ENCODE measurements around the gene PIGL. TPM values are rescaled to one million over a fixed set of nuclear protein-coding genes. Genes with fewer than 3 reads are reported as not detected.
"Not testable (repeated sequence)": the region's sequence is repeated elsewhere in the genome, so short reads cannot be mapped to it uniquely, and the experiment has no call there.

PIGL gene
- polyA plus RNA-seq, 1 donor, result 49.0 TPM

DNA sequence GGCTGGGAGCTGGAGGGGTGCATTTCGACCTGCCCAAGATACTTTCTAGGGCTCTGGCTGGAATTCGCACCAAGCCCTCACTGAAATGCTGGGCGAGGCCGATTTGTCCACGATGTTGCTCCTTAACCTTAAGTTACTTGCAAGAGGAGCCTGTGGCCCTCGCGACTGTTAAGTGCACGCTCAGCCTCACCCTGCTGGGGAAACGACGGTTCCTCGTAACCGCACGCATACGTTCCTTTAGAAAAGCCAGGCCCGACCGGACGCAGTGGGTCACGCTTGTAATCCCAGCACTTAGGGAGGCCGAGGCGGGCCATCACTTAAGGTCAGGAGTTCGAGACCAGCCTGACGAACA lies 1.1 kb upstream of the PIGL start:
- Histone ChIP-seq H3K4me1 (ENCODE audit: control insufficient read depth, insufficient read depth, low read length) (peaks cover 10% of the 10 kb centered on the region), H3K36me3 (ENCODE audit: control insufficient read depth, insufficient read depth, low read length) (no peaks in the 10 kb centered on the region), H3K27me3 (ENCODE audit: control insufficient read depth, insufficient read depth, low read length) (no peaks in the 10 kb centered on the region), H3K4me3 (ENCODE audit: low read length) (peak overlapping the region; percentile 78), H3K27ac (ENCODE audit: low read length) (peak overlapping the region; percentile 93), H3K9me3 (ENCODE audit: control insufficient read depth, low read depth, low read length) (peaks cover 3% of the 10 kb centered on the region)
- WGBS (ENCODE audit: insufficient coverage, low lambda C conversion rate), result no CpG with 5 or more reads among the region's 22 CpGs
- DNase-seq, result no peak

- peak overlapping the region; percentile 93 for H3K27ac ChIP-seq (ENCODE audit: low read length)
- H3K36me3 ChIP-seq (ENCODE audit: control insufficient read depth, insufficient read depth, low read length); H3K27me3 ChIP-seq (ENCODE audit: control insufficient read depth, insufficient read depth, low read length); H3K4me1 ChIP-seq (ENCODE audit: control insufficient read depth, insufficient read depth, low read length); DNase-seq; H3K9me3 ChIP-seq (ENCODE audit: control insufficient read depth, low read depth, low read length): not testable (repeated sequence)
- WGBS (ENCODE audit: insufficient coverage, low lambda C conversion rate), result 60% methylated on average over 2 of the region's 38 CpGs
- peak overlapping the region; percentile 81 for H3K4me3 ChIP-seq (ENCODE audit: low read length)
Measured at GRCh38 chr17:16216341-16217001, 539 bp upstream of the PIGL start.

DNA sequence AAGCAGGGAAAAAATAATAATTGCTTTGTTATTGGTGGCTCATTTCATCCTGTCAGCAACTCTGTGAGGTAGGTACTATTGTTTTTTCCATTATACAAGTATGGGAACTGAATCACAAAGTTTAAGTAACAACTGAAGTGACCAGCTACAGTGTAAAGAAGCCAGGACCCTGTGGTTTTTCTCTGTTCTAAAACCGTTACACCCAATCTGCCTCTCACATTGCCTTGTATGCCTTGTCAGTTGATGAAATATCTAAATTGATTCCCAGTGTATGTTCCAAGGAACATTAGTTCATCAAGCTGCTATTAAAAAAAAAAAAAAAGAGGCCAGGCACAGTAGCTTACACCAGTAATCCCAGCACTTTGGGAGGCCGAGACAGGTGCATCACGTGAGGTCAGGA lies 5.4 kb downstream of the PIGL start:
- H3K4me3 ChIP-seq (ENCODE audit: low read length), result no peak overlapping the region
- H3K27ac ChIP-seq (ENCODE audit: low read length), result no peak overlapping the region
- no peaks in the 10 kb centered on the region for H3K36me3 ChIP-seq (ENCODE audit: control insufficient read depth, insufficient read depth, low read length)
- H3K4me1 ChIP-seq (ENCODE audit: control insufficient read depth, insufficient read depth, low read length), result no peaks in the 10 kb centered on the region
- H3K27me3 ChIP-seq (ENCODE audit: control insufficient read depth, insufficient read depth, low read length), result no peaks in the 10 kb centered on the region
- no peaks in the 10 kb centered on the region for H3K9me3 ChIP-seq (ENCODE audit: control insufficient read depth, low read depth, low read length)
- no peak for DNase-seq
- no CpG with 5 or more reads among the region's 3 CpGs for WGBS (ENCODE audit: insufficient coverage, low lambda C conversion rate)

DNA sequence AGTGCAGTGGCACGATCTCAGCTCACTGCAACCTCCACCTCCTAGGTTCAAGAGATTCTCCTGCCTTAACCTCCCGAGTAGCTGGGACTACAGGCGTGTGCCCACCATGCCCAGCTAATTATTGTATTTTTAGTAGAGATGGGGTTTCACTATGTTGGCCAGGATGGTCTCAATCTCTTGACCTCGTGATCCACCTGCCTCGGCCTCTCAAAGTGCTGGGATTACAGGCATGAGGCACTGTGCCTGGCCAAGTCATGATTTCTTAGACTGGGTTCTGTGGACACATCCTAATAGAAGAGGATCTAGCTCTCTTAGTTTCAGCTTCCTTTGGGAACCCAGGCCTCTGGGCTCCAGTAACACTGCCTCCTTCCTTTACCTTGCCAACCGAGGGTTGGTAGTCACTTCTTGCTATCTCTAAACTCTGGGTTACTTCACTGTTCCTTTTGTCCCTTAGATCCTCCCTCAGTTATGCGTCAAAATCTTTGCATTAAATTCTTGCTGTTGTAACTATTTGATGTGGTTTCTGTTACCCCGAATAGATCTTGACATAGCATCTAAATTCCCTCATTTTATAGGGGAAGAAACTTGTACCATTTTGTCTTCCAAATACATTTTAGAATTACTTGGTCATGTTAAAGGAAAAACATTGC lies 13.0 kb downstream of the PIGL start:
- H3K4me1 ChIP-seq (ENCODE audit: control insufficient read depth, insufficient read depth, low read length); DNase-seq; H3K27me3 ChIP-seq (ENCODE audit: control insufficient read depth, insufficient read depth, low read length); H3K27ac ChIP-seq (ENCODE audit: low read length); H3K9me3 ChIP-seq (ENCODE audit: control insufficient read depth, low read depth, low read length); H3K4me3 ChIP-seq (ENCODE audit: low read length); H3K36me3 ChIP-seq (ENCODE audit: control insufficient read depth, insufficient read depth, low read length): not testable (repeated sequence)
- WGBS (ENCODE audit: insufficient coverage, low lambda C conversion rate), result 83% methylated on average over 1 of the region's 8 CpGs

GRCh38 chr17:16232391-16232790 lies 15.4 kb downstream of the PIGL start:
- H3K4me1 ChIP-seq (ENCODE audit: control insufficient read depth, insufficient read depth, low read length), result peaks cover 8% of the 10 kb centered on the region
- peak; percentile 68 to 87 for DNase-seq
- H3K27me3 ChIP-seq (ENCODE audit: control insufficient read depth, insufficient read depth, low read length), result no peaks in the 10 kb centered on the region
- no peaks in the 10 kb centered on the region for H3K9me3 ChIP-seq (ENCODE audit: control insufficient read depth, low read depth, low read length)
- H3K27ac ChIP-seq (ENCODE audit: low read length), result peak overlapping the region; percentile 59
- no peaks in the 10 kb centered on the region for H3K36me3 ChIP-seq (ENCODE audit: control insufficient read depth, insufficient read depth, low read length)
- WGBS (ENCODE audit: insufficient coverage, low lambda C conversion rate), result 40% methylated on average over 1 of the region's 1 CpG
- H3K4me3 ChIP-seq (ENCODE audit: low read length), result no peak overlapping the region

DNA sequence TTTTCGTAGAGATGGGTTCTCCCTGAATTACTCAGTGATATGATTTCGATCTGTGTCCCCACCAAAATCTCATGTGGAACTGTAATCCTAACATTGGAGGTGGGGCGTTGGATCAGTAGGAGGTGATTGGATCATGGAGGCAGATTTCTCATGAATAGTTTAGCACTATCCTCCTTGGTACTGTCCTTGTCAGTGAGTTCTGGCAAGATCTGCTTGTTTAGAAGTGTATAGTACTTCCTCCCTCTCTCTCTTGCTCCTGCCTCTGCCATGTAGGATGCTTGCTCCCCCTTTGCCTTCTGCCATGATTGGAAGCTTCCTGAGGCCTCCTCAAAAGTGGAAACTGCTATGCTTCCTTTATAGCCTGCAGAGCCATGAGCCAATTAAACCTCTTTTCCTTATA lies 22.9 kb downstream of the PIGL start:
- Histone ChIP-seq H3K36me3 (ENCODE audit: control insufficient read depth, insufficient read depth, low read length) (no peaks in the 10 kb centered on the region), H3K27ac (ENCODE audit: low read length) (no peak overlapping the region), H3K27me3 (ENCODE audit: control insufficient read depth, insufficient read depth, low read length) (no peaks in the 10 kb centered on the region), H3K9me3 (ENCODE audit: control insufficient read depth, low read depth, low read length) (no peaks in the 10 kb centered on the region), H3K4me3 (ENCODE audit: low read length) (no peak overlapping the region), H3K4me1 (ENCODE audit: control insufficient read depth, insufficient read depth, low read length) (peaks cover 6% of the 10 kb centered on the region)
- no CpG with 5 or more reads among the region's 3 CpGs for WGBS (ENCODE audit: insufficient coverage, low lambda C conversion rate)
- no peak for DNase-seq

DNA sequence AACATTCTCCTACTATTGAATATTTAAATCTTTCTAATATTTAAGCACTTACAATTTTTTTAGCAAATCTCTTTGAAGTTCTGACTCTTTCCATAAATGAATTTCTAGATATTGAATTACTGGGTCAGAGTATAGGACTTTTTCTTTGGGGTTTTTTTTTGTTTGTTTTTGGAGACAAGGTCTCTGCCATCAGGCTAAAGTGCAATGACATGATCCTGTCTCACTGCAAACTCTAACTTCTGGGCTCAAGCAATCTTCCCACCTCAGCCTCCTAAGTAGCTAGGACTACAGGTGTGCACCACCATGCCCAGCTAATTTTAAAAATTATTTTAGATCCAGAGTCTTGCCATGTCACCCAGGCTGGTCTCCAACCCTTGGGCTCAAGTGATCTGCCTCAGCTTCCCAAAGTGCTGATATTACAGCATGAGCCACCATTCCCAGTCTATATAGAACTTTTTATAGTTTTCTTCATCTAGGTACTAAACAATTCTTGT lies 24.9 kb downstream of the PIGL start:
- Histone ChIP-seq H3K36me3 (ENCODE audit: control insufficient read depth, insufficient read depth, low read length) (no peaks in the 10 kb centered on the region), H3K9me3 (ENCODE audit: control insufficient read depth, low read depth, low read length) (no peaks in the 10 kb centered on the region), H3K27me3 (ENCODE audit: control insufficient read depth, insufficient read depth, low read length) (no peaks in the 10 kb centered on the region), H3K4me3 (ENCODE audit: low read length) (no peak overlapping the region), H3K4me1 (ENCODE audit: control insufficient read depth, insufficient read depth, low read length) (peaks cover 11% of the 10 kb centered on the region), H3K27ac (ENCODE audit: low read length) (no peak overlapping the region)
- no peak for DNase-seq

GRCh38 chr17:16243385-16243784 lies 26.4 kb downstream of the PIGL start:
- Histone ChIP-seq H3K36me3 (ENCODE audit: control insufficient read depth, insufficient read depth, low read length) (no peaks in the 10 kb centered on the region), H3K27ac (ENCODE audit: low read length) (peak overlapping the region; percentile 36), H3K27me3 (ENCODE audit: control insufficient read depth, insufficient read depth, low read length) (no peaks in the 10 kb centered on the region), H3K4me3 (ENCODE audit: low read length) (no peak overlapping the region), H3K4me1 (ENCODE audit: control insufficient read depth, insufficient read depth, low read length) (peaks cover 24% of the 10 kb centered on the region), H3K9me3 (ENCODE audit: control insufficient read depth, low read depth, low read length) (no peaks in the 10 kb centered on the region)
- DNase-seq, result no peak
- whole genome bisulfite sequencing (ENCODE audit: insufficient coverage, low lambda C conversion rate), result 80% methylated on average over 1 of the region's 5 CpGs

DNA sequence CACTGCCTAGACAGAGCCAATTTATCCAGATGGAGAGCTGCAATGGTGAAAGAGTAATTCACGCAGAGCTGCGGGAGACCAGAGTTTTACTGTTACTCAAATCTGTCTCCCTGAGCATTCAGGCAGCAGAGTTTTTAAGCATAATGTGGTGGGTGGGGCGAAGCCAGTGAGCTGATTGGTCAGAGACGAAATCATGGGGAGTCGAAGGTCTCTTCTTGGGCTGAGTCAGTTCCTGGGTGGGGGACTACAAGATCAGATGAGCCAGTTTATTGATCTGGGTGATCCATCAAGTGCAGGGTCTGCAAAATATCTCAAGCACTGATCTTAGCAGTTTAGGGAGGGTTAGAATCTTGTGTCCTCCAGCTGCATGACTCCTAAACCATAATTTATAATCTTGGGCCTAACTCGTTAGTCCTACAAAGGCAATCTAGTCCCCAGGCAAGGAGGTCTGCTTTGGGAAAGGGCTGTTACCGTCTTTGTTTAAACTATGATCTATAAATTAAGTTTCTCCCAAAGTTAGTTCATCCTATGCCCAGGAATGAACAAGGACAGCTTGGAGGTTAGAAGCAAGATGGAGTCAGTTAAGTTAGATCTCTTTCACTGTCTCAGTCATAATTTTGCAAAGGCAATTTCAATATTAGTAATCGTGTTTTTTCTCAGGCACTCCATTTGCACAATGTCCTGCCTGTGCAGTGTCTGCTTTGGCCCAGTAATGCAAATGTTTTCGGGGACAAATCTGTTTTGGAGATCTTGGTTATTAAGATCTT lies 27.0 kb downstream of the PIGL start:
- Histone ChIP-seq H3K4me3 (ENCODE audit: low read length) (no peak overlapping the region), H3K4me1 (ENCODE audit: control insufficient read depth, insufficient read depth, low read length) (peaks cover 29% of the 10 kb centered on the region), H3K27ac (ENCODE audit: low read length) (peak overlapping the region; percentile 36), H3K27me3 (ENCODE audit: control insufficient read depth, insufficient read depth, low read length) (no peaks in the 10 kb centered on the region), H3K9me3 (ENCODE audit: control insufficient read depth, low read depth, low read length) (no peaks in the 10 kb centered on the region), H3K36me3 (ENCODE audit: control insufficient read depth, insufficient read depth, low read length) (no peaks in the 10 kb centered on the region)
- no CpG with 5 or more reads among the region's 9 CpGs for WGBS (ENCODE audit: insufficient coverage, low lambda C conversion rate)
- peak in 1 of 2 donors; percentile 77 for DNase-seq

DNA sequence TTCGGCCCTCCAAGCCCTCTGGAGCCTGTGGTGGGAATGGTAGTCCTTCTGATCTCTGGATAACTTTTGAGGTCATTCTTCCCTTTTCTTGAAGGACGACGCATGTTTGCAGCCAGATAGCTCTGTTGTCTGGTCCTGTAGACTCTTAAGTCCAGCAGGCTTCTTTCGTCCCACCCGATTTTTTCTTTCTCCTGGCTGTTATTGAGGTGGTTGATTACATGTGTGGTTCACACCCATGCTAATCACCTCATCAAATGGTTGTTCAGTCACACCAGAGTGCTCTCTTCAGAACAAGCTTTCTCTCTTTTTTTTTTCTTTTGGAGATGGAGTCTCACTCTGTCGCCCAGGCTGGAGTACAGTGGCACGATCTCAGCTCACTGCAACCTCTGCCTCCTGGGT lies 30.6 kb downstream of the PIGL start:
- peak overlapping the region; percentile 91 for H3K27ac ChIP-seq (ENCODE audit: low read length)
- H3K27me3 ChIP-seq (ENCODE audit: control insufficient read depth, insufficient read depth, low read length), result no peaks in the 10 kb centered on the region
- peaks cover 41% of the 10 kb centered on the region for H3K4me1 ChIP-seq (ENCODE audit: control insufficient read depth, insufficient read depth, low read length)
- no peak overlapping the region for H3K4me3 ChIP-seq (ENCODE audit: low read length)
- no peaks in the 10 kb centered on the region for H3K9me3 ChIP-seq (ENCODE audit: control insufficient read depth, low read depth, low read length)
- DNase-seq, result peak in 1 of 2 donors; percentile 26
- no peaks in the 10 kb centered on the region for H3K36me3 ChIP-seq (ENCODE audit: control insufficient read depth, insufficient read depth, low read length)
- WGBS (ENCODE audit: insufficient coverage, low lambda C conversion rate), result no CpG with 5 or more reads among the region's 7 CpGs
